Esophagus muscularis mucosa (tissue), 4 donors: ENCODE data around the gene KHK. TPM values are rescaled to one million over a fixed set of nuclear protein-coding genes. Genes with fewer than 3 reads are reported as not detected.

ENCODE experiments used
- DNase-seq: peaks from one replicate; pipeline ENCODE4 v3.0.0-alpha.2; 2017; ENCODE audit errors: extremely low spot score
- H3K27ac ChIP-seq, 4 donors: fragments of 200-600 bp; sonication (generic); replicated peaks in 1 of 4; 1 replicate in 3 of 4; 2 replicates in 1 of 4; pipeline ENCODE4 v1.5.1; 2016 to 2019; ENCODE audit warnings: mild to moderate bottlenecking in 1 of 4
- H3K27me3 ChIP-seq, 4 donors: fragments of 200-600 bp; sonication (generic); one replicate each; pipeline versions ENCODE4 v1.5.1 to v1.6.0; 2016 to 2019
- H3K36me3 ChIP-seq, 4 donors: fragments of 200-600 bp; sonication (generic); one replicate each; pipeline ENCODE4 v1.5.1; 2016 to 2019
- H3K4me1 ChIP-seq, 4 donors: fragments of 200-600 bp; sonication (generic); one replicate each; pipeline ENCODE4 v1.5.1; 2016 to 2019
- H3K4me3 ChIP-seq, 4 donors: fragments of 200-600 bp; sonication (generic); 1 replicate in 2 of 4; 2 replicates in 2 of 4; pipeline ENCODE4 v1.5.1; 2016 to 2019; ENCODE audit warnings: mild to moderate bottlenecking in 4 of 4, moderate library complexity in 1 of 4
- H3K9me3 ChIP-seq, 4 donors: fragments of 200-600 bp; sonication (generic); 1 replicate in 3 of 4; 2 replicates in 1 of 4; pipeline ENCODE4 v1.5.1; 2016 to 2019
- EP300 ChIP-seq: sonication (generic); formaldehyde crosslinking; IDR thresholded peaks from one replicate; pipeline ENCODE4 v1.6.1; 2017; ENCODE audit warnings: antibody characterized with exemption
- POLR2A ChIP-seq: fragments of 450-650 bp; IDR thresholded peaks from one replicate; pipeline ENCODE4 v1.6.1; 2017; ENCODE audit warnings: antibody characterized with exemption, moderate library complexity, mild to moderate bottlenecking, low read depth
- POLR2AphosphoS5 ChIP-seq, 2 donors: sonication (generic); formaldehyde crosslinking; IDR thresholded peaks; one replicate each; pipeline ENCODE4 v1.6.1; 2017; ENCODE audit warnings: antibody characterized with exemption in 2 of 2
- WGBS: methylation state at CpG from one replicate; pipeline ENCODE4 v1.1.5; 2018; 5-methylcytosine and 5-hydroxymethylcytosine counted together
- intact Hi-C: fragments of 100-400 bp; cut with DNase I; formaldehyde crosslinking; loops from one replicate; pipeline ENCODE4 v1.15.1; 2023
- total RNA-seq, 4 donors: library from RNA; depleted of rRNA; stranded (reverse); fragments of >200 nt; gene quantifications; one replicate each; pipeline versions ENCODE4 v1.1.0 to v1.2.1, GENCODE V29; 2016
- TF ChIP-seq, protein P1 (sequence below), 3 experiments: fragments of 200-600 bp in 2 of 3; fragments of 450-650 bp in 1 of 3; sonication (generic) in 2 of 3; IDR thresholded peaks; one replicate each; pipeline ENCODE4 v1.5.1; 2017 to 2019; ENCODE audit warnings: antibody characterized with exemption in 3 of 3, mild to moderate bottlenecking in 2 of 3, moderate library complexity in 1 of 3

KHK gene
- total RNA-seq, 4 donors from 2014 or later: 1.2 to 6.3 (median 1.7) TPM

DNA sequence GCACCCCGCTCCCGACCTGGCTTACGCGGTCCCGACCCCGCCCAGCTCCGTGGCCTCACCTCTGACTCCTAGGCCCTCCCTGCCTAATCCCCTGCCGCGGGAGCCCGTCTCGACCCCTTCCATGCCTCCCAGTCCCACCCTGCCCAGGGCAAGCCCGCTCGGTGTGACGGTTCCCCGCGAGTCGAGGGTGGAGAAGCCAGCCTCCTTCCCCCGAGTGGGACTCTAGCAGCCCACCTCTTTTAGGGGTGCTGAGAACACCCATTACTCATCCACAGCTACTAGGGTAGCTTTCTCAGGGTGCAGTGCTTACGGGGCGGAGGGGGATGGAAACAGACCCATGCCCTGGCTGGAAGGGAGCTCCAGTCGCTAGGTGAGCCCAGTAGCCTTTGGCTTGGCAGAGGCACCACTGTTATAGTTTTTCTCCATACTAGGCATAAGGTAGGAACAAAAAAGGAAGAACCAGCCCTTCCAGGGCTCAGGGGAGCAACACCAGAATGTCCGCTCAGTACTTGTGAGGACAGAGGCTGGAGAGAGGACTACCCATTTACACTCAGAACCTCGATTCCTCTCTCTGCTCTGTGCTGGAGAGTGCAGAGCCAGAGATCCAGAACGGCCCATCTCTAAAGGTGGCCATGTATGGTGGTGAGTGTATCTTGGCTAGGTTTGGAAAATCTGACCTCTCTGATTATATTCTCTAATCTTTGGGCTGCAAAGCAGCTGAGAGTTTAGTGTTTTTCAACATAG lies 34.5 kb upstream of the KHK start:
- Histone ChIP-seq H3K9me3 (no peaks in the 10 kb centered on the region), H3K27me3 (no peaks in the 10 kb centered on the region), H3K4me1 (peaks cover 14 to 43% (median 23%) of the 10 kb centered on the region in 4 donors), H3K4me3 (peak overlapping the region; percentile 74 to 99 (median 94)), H3K36me3 (peaks cover 15 to 41% (median 38%) of the 10 kb centered on the region in 4 donors), H3K27ac (peak overlapping the region; percentile 89 to 96 (median 94))
- TF ChIP-seq, protein P1, sequence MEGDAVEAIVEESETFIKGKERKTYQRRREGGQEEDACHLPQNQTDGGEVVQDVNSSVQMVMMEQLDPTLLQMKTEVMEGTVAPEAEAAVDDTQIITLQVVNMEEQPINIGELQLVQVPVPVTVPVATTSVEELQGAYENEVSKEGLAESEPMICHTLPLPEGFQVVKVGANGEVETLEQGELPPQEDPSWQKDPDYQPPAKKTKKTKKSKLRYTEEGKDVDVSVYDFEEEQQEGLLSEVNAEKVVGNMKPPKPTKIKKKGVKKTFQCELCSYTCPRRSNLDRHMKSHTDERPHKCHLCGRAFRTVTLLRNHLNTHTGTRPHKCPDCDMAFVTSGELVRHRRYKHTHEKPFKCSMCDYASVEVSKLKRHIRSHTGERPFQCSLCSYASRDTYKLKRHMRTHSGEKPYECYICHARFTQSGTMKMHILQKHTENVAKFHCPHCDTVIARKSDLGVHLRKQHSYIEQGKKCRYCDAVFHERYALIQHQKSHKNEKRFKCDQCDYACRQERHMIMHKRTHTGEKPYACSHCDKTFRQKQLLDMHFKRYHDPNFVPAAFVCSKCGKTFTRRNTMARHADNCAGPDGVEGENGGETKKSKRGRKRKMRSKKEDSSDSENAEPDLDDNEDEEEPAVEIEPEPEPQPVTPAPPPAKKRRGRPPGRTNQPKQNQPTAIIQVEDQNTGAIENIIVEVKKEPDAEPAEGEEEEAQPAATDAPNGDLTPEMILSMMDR (IDR thresholded peaks at IDR 0.05): no peak
- peak in 1 of 2 donors; percentile 9 for TF ChIP-seq POLR2AphosphoS5 (IDR thresholded peaks at IDR 0.05)
- 9% methylated on average over 9 of the region's 24 CpGs for WGBS
- DNase-seq: no peak
- intact Hi-C loops: loop anchor here (2.0 kb wide), 2 partner anchors 19 to 27 kb away; partner anchors contain the start of genes EMILIN1 and OST4

DNA sequence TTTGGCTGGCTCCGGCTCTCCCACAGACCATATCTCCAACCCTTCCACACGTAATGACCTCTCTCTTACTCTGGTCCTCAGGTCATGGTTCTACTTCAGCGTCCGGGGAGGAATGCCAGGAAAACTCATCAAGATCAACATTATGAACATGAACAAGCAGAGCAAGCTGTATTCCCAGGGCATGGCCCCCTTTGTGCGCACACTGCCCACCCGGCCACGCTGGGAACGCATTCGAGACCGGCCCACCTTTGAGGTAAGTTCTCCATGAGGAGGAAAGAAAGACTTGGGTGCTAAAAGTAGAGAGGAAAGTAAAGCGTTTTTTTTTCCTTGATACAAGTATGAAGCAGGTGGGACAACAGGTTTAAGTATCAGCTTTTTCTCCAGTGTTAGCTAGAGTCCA lies 33.3 kb upstream of the KHK start:
- Histone ChIP-seq H3K27me3 (no peaks in the 10 kb centered on the region), H3K36me3 (peaks cover 17 to 52% (median 50%) of the 10 kb centered on the region in 4 donors), H3K4me3 (no peak overlapping the region), H3K27ac (peak overlapping the region in 2 of 4 donors; percentile 94 to 96), H3K9me3 (no peaks in the 10 kb centered on the region), H3K4me1 (peaks cover 14 to 43% (median 23%) of the 10 kb centered on the region in 4 donors)
- intact Hi-C loops: no loop called here
- DNase-seq: no peak
- no peak for TF ChIP-seq EP300
- TF ChIP-seq POLR2AphosphoS5 (IDR thresholded peaks at IDR 0.05): no peak
- TF ChIP-seq, protein P1 (IDR thresholded peaks at IDR 0.05): no peak
- TF ChIP-seq POLR2A: no peak
- 93% methylated on average over 11 of the region's 11 CpGs for WGBS

DNA sequence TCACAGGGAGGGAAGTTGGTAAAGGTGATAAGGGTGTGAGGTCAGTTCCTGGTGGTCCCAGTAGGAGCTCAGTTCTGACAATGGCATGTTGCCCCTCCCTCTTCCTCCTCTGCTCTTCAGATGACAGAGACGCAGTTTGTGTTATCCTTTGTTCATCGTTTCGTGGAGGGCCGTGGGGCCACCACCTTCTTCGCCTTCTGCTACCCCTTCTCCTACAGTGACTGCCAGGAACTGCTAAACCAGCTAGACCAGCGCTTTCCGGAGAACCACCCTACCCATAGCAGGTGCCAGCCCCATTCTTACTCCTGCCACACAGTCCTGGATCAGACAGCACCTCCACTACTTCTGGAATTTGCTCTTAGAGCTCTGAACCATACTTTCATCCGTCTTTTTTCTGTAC lies 32.8 kb upstream of the KHK start:
- intact Hi-C loops: no loop called here
- Histone ChIP-seq H3K4me3 (no peak overlapping the region), H3K4me1 (peaks cover 14 to 43% (median 23%) of the 10 kb centered on the region in 4 donors), H3K27me3 (no peaks in the 10 kb centered on the region), H3K36me3 (peaks cover 17 to 57% (median 53%) of the 10 kb centered on the region in 4 donors), H3K27ac (no peak overlapping the region), H3K9me3 (no peaks in the 10 kb centered on the region)
- no peak for TF ChIP-seq EP300
- no peak for DNase-seq
- WGBS: 88% methylated on average over 8 of the region's 8 CpGs

DNA sequence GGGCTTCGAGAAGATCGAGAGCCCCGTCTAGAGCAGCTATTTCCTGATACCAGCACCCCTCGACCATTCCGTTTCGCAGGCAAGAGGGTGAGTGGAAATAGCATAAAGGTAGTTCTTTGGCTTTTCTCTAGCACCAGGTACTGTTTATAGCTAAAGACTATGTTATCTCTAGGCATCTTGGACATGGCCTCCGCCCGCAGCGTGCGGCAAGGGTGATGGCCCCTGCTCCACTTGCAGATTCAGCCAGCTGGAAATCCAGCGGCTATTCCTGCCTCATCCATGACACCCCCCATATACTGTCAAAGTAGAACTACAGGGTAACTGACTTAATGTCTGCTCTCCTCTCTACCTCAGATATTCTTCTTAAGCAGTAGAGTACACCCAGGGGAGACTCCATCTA lies 31.9 kb upstream of the KHK start:
- H3K27ac ChIP-seq: no peak overlapping the region
- no peak overlapping the region for H3K4me3 ChIP-seq
- no peaks in the 10 kb centered on the region for H3K9me3 ChIP-seq
- intact Hi-C loops: no loop called here
- 95% methylated on average over 11 of the region's 11 CpGs for WGBS
- TF ChIP-seq POLR2AphosphoS5 (IDR thresholded peaks at IDR 0.05) (no peak), EP300 (no peak), POLR2A (no peak)
- TF ChIP-seq, protein P1 (IDR thresholded peaks at IDR 0.05): no peak
- H3K4me1 ChIP-seq: peaks cover 9 to 42% (median 19%) of the 10 kb centered on the region in 4 donors
- DNase-seq: no peak
- no peaks in the 10 kb centered on the region for H3K27me3 ChIP-seq
- H3K36me3 ChIP-seq: peaks cover 17 to 66% (median 61%) of the 10 kb centered on the region in 4 donors

DNA sequence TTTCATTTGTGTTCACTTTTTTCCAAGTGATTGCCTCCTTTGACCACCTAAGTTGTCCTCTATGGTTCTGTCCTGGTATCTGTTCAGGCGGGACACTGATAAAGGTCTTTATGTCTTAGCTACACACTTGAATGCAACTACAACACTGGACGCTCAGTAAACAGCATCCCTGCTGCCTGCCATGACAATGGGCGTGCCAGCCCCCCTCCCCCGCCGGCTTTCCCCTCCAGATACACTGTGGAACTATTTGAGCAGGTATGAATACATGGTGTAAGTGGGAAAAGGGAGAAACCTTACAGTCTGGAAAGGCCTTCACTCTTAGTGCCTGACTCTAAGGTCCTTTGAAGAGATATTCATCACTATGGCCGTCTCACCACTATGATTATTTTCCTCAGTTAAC lies 29.4 kb upstream of the KHK start:
- H3K27ac ChIP-seq: no peak overlapping the region
- no peaks in the 10 kb centered on the region for H3K27me3 ChIP-seq
- H3K36me3 ChIP-seq: peaks cover 17 to 75% (median 71%) of the 10 kb centered on the region in 4 donors
- 89% methylated on average over 6 of the region's 6 CpGs for WGBS
- H3K4me3 ChIP-seq: no peak overlapping the region
- DNase-seq: no peak
- no peaks in the 10 kb centered on the region for H3K9me3 ChIP-seq
- H3K4me1 ChIP-seq: peaks cover 4 to 35% (median 12%) of the 10 kb centered on the region in 4 donors
- intact Hi-C loops: no loop called here
- TF ChIP-seq POLR2AphosphoS5 (IDR thresholded peaks at IDR 0.05): no peak
- no peak for TF ChIP-seq POLR2A
- TF ChIP-seq, protein P1 (IDR thresholded peaks at IDR 0.05): no peak
- no peak for TF ChIP-seq EP300
